Measurements from ENCODE around the gene NUP214. TPM values are rescaled to one million over a fixed set of nuclear protein-coding genes. Genes with fewer than 3 reads are reported as not detected.

NUP214 gene
- total RNA-seq, 1 donor from 2014 or later = 56.5 TPM

DNA sequence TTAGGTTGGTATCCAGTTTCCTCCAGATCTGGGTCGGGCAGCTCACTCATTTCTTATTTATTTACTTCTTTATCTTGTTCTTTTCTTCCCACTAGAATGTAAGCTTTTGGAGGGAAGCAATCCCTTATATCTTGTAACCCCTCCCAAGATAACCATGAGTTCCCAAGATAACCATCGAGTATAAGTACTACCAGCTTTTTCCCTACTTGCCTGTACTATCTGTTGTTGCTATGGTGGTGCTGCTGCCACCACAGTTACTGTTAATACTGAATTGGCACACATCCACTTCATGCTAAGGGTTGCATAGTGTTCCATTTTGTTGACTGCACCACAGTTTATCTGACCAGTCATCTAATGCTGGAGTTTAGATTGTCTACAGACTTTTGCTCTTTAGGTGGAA lies 19.9 kb downstream of the NUP214 start:
- Mint-ChIP-seq H3K36me3 (ENCODE audit: unreplicated experiment) (no peaks in the 10 kb centered on the region), H3K27ac (ENCODE audit: unreplicated experiment) (no peak overlapping the region), H3K4me3 (ENCODE audit: unreplicated experiment) (no peak overlapping the region), H3K27me3 (ENCODE audit: unreplicated experiment) (no peaks in the 10 kb centered on the region), H3K4me1 (ENCODE audit: low read depth, unreplicated experiment) (no peaks in the 10 kb centered on the region), H3K9me3 (ENCODE audit: unreplicated experiment) (peaks cover 2% of the 10 kb centered on the region)
- TF ChIP-seq, protein P1, sequence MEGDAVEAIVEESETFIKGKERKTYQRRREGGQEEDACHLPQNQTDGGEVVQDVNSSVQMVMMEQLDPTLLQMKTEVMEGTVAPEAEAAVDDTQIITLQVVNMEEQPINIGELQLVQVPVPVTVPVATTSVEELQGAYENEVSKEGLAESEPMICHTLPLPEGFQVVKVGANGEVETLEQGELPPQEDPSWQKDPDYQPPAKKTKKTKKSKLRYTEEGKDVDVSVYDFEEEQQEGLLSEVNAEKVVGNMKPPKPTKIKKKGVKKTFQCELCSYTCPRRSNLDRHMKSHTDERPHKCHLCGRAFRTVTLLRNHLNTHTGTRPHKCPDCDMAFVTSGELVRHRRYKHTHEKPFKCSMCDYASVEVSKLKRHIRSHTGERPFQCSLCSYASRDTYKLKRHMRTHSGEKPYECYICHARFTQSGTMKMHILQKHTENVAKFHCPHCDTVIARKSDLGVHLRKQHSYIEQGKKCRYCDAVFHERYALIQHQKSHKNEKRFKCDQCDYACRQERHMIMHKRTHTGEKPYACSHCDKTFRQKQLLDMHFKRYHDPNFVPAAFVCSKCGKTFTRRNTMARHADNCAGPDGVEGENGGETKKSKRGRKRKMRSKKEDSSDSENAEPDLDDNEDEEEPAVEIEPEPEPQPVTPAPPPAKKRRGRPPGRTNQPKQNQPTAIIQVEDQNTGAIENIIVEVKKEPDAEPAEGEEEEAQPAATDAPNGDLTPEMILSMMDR (IDR thresholded peaks at IDR 0.05; ENCODE audit: partially characterized antibody, unreplicated experiment) = no peak
- no peak for DNase-seq

DNA sequence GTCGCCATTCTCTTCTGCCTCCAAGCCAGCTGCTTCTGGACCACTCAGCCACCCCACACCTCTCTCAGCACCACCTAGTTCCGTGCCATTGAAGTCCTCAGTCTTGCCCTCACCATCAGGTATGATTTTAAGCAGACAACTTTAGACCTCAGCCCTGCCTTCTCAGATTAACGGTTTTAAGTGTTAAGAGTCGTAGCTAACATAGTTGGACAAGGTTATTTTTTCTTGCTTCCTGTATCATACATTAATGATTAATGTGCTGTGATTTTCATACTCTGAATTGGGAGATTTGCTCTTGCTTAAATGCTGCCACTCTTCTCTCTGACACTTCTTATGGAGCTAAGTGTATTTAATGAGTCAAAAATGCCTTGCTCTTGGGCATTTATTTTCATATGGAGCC lies 20.8 kb downstream of the NUP214 start:
- DNase-seq = no peak
- no peak overlapping the region for H3K27ac Mint-ChIP-seq (ENCODE audit: unreplicated experiment)
- H3K36me3 Mint-ChIP-seq (ENCODE audit: unreplicated experiment) = no peaks in the 10 kb centered on the region
- peaks cover 2% of the 10 kb centered on the region for H3K9me3 Mint-ChIP-seq (ENCODE audit: unreplicated experiment)
- TF ChIP-seq, protein P1 (IDR thresholded peaks at IDR 0.05; ENCODE audit: partially characterized antibody, unreplicated experiment) = no peak
- no peak overlapping the region for H3K4me3 Mint-ChIP-seq (ENCODE audit: unreplicated experiment)
- no peaks in the 10 kb centered on the region for H3K27me3 Mint-ChIP-seq (ENCODE audit: unreplicated experiment)
- H3K4me1 Mint-ChIP-seq (ENCODE audit: low read depth, unreplicated experiment) = no peaks in the 10 kb centered on the region

DNA sequence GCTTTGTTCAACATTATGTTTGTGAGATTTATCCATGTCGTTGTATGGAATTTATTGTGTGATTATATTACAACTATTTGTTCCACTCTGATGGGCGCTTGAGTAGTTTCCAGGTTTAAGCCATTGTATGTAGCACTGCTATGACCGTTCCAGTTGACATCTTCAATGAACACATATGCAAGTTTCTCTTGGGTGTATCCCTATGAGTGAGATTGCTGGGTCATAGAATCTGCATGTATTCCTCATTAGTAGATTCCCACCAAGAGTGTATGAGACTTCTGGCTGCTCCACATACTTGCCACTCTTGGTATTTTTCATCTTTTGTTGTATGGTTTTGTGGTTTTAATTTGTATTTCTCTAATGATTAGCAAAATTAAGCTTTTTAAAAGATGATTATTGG lies 22.9 kb downstream of the NUP214 start:
- Mint-ChIP-seq H3K27ac (ENCODE audit: unreplicated experiment) (no peak overlapping the region), H3K4me1 (ENCODE audit: low read depth, unreplicated experiment) (no peaks in the 10 kb centered on the region), H3K9me3 (ENCODE audit: unreplicated experiment) (peaks cover 2% of the 10 kb centered on the region), H3K4me3 (ENCODE audit: unreplicated experiment) (no peak overlapping the region), H3K36me3 (ENCODE audit: unreplicated experiment) (no peaks in the 10 kb centered on the region), H3K27me3 (ENCODE audit: unreplicated experiment) (no peaks in the 10 kb centered on the region)
- DNase-seq = no peak
- TF ChIP-seq, protein P1 (IDR thresholded peaks at IDR 0.05; ENCODE audit: partially characterized antibody, unreplicated experiment) = no peak

GRCh38 chr9:131148966-131149687 lies 23.7 kb downstream of the NUP214 start:
- Mint-ChIP-seq H3K4me3 (ENCODE audit: unreplicated experiment) (no peak overlapping the region), H3K27me3 (ENCODE audit: unreplicated experiment) (peaks cover 2% of the 10 kb centered on the region), H3K9me3 (ENCODE audit: unreplicated experiment) (peaks cover 2% of the 10 kb centered on the region), H3K4me1 (ENCODE audit: low read depth, unreplicated experiment) (no peaks in the 10 kb centered on the region), H3K36me3 (ENCODE audit: unreplicated experiment) (no peaks in the 10 kb centered on the region), H3K27ac (ENCODE audit: unreplicated experiment) (no peak overlapping the region)
- no peak for DNase-seq
- TF ChIP-seq, protein P1 (IDR thresholded peaks at IDR 0.05; ENCODE audit: partially characterized antibody, unreplicated experiment) = no peak

DNA sequence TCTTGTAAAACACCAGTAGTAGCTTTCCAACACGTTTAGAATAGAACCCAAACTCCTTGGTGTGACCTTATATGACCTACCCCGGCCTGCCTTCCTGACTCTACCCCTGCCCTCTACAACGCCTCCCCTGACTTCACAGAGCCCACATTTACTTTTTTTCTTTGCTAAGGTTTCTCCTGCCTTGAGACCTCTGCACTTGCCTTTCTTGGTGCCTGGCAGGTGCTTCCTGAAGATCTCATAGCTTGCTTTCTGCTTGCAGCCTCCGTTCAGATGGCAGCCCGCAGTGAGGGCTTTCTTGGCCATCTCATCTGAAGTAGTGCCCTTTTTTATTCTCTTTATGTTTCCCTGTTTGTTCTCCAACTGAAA lies 24.3 kb downstream of the NUP214 start:
- no peak for DNase-seq
- Mint-ChIP-seq H3K27me3 (ENCODE audit: unreplicated experiment) (peaks cover 2% of the 10 kb centered on the region), H3K36me3 (ENCODE audit: unreplicated experiment) (peaks cover 2% of the 10 kb centered on the region), H3K9me3 (ENCODE audit: unreplicated experiment) (peaks cover 2% of the 10 kb centered on the region), H3K4me3 (ENCODE audit: unreplicated experiment) (no peak overlapping the region), H3K27ac (ENCODE audit: unreplicated experiment) (no peak overlapping the region), H3K4me1 (ENCODE audit: low read depth, unreplicated experiment) (no peaks in the 10 kb centered on the region)
- TF ChIP-seq, protein P1 (IDR thresholded peaks at IDR 0.05; ENCODE audit: partially characterized antibody, unreplicated experiment) = no peak

Measured in glutamatergic neuron (in vitro differentiated cells).